ENCODE data around the gene PRPF39. TPM values are rescaled to one million over a fixed set of nuclear protein-coding genes. Genes with fewer than 3 reads are reported as not detected.

Gene PRPF39
- polyA plus RNA-seq, 1 donor from 2014 or later, result 138 TPM

DNA sequence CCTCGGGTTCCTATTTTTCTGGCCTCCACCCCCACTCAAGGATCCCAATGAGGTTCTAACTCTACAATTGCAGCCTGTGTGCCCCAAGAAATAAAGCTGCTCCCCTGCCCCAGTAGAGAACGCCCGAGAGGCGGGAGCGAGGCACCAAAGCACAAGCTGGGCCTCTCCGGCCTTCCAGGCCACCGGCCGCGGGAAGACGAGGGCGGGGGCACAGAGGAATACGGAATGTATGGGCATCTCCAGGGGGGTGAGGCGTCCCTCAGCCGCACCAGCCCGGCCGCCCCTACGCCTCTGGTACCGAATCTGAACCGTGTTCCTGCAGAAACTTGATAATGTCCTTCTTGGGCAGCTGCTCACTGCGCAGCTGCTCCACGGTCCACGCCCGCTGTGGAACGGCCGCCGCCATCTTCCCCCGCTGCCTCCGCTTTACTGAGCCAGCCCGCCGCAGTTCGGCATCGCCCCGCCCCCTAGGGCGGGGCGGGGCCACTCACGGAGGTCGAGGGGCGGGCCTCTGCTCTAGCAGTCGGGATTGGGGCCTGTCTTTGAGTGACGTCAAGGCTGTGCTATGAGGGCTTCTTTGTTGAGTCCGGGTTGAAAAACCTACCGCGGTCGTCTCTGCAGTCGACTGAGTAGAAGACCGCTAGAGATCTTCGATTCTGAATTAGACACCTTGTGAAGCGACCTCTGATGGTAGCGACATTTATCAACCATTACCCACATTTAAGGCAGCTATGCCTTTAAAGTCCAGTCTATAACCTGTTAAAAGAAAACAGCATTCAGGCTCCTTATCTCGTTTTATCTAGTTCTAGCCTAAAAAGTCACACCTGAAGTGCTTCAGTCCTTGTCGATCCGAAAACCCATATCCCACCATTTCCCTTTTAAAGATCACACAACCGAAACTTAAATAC lies 50.4 kb downstream of the PRPF39 start, which contains the start of gene FKBP3:
FKBP3 (minus strand) TSS at position 431 of the 908 bp plus-strand sequence; CDS start at position 406, 25 bp downstream.
- H3K9me2 ChIP-seq (ENCODE audit: insufficient read depth, low read length), result no peaks in the 10 kb centered on the region
- no peaks in the 10 kb centered on the region for H3K36me3 ChIP-seq (ENCODE audit: insufficient read depth, low read length)
- TF ChIP-seq TAF1 (IDR thresholded peaks at IDR 0.05; ENCODE audit: low read depth) (peak; percentile 92), CTCF (IDR thresholded peaks at IDR 0.05; ENCODE audit: poor library complexity, severe bottlenecking) (peak; percentile 71), SMC3 (conservative IDR thresholded peaks at IDR 0.05; ENCODE audit: poor library complexity) (peak; percentile 63), EZH2 (IDR thresholded peaks at IDR 0.05; ENCODE audit: borderline replicate concordance, insufficient read depth, low read length, poor library complexity, severe bottlenecking) (no peak), EP300 (conservative IDR thresholded peaks at IDR 0.05; ENCODE audit: poor library complexity, severe bottlenecking) (no peak), POLR2AphosphoS5 (IDR thresholded peaks at IDR 0.05) (peak; percentile 94), RAD21 (conservative IDR thresholded peaks at IDR 0.05) (peak; percentile 48), MXI1 (conservative IDR thresholded peaks at IDR 0.05; ENCODE audit: poor library complexity, severe bottlenecking) (peak; percentile 92)
- TF ChIP-seq, protein P1, sequence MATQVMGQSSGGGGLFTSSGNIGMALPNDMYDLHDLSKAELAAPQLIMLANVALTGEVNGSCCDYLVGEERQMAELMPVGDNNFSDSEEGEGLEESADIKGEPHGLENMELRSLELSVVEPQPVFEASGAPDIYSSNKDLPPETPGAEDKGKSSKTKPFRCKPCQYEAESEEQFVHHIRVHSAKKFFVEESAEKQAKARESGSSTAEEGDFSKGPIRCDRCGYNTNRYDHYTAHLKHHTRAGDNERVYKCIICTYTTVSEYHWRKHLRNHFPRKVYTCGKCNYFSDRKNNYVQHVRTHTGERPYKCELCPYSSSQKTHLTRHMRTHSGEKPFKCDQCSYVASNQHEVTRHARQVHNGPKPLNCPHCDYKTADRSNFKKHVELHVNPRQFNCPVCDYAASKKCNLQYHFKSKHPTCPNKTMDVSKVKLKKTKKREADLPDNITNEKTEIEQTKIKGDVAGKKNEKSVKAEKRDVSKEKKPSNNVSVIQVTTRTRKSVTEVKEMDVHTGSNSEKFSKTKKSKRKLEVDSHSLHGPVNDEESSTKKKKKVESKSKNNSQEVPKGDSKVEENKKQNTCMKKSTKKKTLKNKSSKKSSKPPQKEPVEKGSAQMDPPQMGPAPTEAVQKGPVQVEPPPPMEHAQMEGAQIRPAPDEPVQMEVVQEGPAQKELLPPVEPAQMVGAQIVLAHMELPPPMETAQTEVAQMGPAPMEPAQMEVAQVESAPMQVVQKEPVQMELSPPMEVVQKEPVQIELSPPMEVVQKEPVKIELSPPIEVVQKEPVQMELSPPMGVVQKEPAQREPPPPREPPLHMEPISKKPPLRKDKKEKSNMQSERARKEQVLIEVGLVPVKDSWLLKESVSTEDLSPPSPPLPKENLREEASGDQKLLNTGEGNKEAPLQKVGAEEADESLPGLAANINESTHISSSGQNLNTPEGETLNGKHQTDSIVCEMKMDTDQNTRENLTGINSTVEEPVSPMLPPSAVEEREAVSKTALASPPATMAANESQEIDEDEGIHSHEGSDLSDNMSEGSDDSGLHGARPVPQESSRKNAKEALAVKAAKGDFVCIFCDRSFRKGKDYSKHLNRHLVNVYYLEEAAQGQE (IDR thresholded peaks at IDR 0.05; ENCODE audit: borderline replicate concordance), result peak; percentile 94
- H3K79me2 ChIP-seq (replicated peaks; ENCODE audit: insufficient read depth, low read length), result peaks cover 44% of the 10 kb centered on the region
- peak within 1 kb of the TSS; percentile 83 for H3K4me2 ChIP-seq (ENCODE audit: low read length)
- H3F3A ChIP-seq (ENCODE audit: insufficient read depth, low read length, poor library complexity, severe bottlenecking), result peaks cover 10% of the 10 kb centered on the region
- H3K9ac ChIP-seq (ENCODE audit: low read length), result peak within 1 kb of the TSS; percentile 92
- H3K27ac ChIP-seq (ENCODE audit: low read length), result peak within 1 kb of the TSS; percentile 89
- H3K27me3 ChIP-seq (ENCODE audit: insufficient read depth, low read depth, low read length), result no peaks in the 10 kb centered on the region
- H2AFZ ChIP-seq (ENCODE audit: low read depth, low read length), result peak within 1 kb of the TSS; percentile 96
- no peaks in the 10 kb centered on the region for H3K9me3 ChIP-seq (ENCODE audit: low read length)
- H4K20me1 ChIP-seq (ENCODE audit: insufficient read depth), result no peaks in the 10 kb centered on the region
- H3K4me3 ChIP-seq (ENCODE audit: low read length), result peak within 1 kb of the TSS; percentile 85

DNA sequence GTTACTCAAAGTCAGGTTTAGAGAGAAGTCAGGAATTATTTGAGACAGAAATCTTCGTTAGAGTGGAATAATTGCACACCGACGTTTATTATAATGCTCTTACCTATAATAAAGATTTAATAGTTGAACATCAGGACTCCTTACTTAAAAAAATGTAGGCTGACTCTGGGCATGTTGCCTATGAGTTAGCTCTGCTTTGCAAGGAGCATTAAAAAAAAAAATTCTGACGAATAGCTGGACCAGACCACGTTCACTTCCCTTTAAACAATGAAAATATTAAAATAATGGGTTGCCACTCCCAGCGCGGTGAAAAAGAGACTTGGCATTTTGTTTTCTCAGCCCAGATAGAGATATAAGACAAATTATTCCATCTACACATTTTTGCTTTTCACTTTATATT lies 51.2 kb downstream of the PRPF39 start:
- peak overlapping the region; percentile 83 for H3K4me2 ChIP-seq (ENCODE audit: low read length)
- peak overlapping the region; percentile 51 for H2AFZ ChIP-seq (ENCODE audit: low read depth, low read length)
- peak overlapping the region; percentile 76 for H3K27ac ChIP-seq (ENCODE audit: low read length)
- no peaks in the 10 kb centered on the region for H3K9me2 ChIP-seq (ENCODE audit: insufficient read depth, low read length)
- H4K20me1 ChIP-seq (ENCODE audit: insufficient read depth), result no peaks in the 10 kb centered on the region
- H3K9ac ChIP-seq (ENCODE audit: low read length), result peak overlapping the region; percentile 54
- no peaks in the 10 kb centered on the region for H3K36me3 ChIP-seq (ENCODE audit: insufficient read depth, low read length)
- H3K79me2 ChIP-seq (replicated peaks; ENCODE audit: insufficient read depth, low read length), result peaks cover 52% of the 10 kb centered on the region
- no peaks in the 10 kb centered on the region for H3K27me3 ChIP-seq (ENCODE audit: insufficient read depth, low read depth, low read length)
- H3K9me3 ChIP-seq (ENCODE audit: low read length), result no peaks in the 10 kb centered on the region
- H3K4me3 ChIP-seq (ENCODE audit: low read length), result peak overlapping the region; percentile 85
- H3F3A ChIP-seq (ENCODE audit: insufficient read depth, low read length, poor library complexity, severe bottlenecking), result peaks cover 10% of the 10 kb centered on the region
- TF ChIP-seq TAF1 (IDR thresholded peaks at IDR 0.05; ENCODE audit: low read depth), result no peak
- TF ChIP-seq, protein P1 (IDR thresholded peaks at IDR 0.05; ENCODE audit: borderline replicate concordance), result no peak
- TF ChIP-seq RAD21 (conservative IDR thresholded peaks at IDR 0.05), result no peak
- no peak for TF ChIP-seq EP300 (conservative IDR thresholded peaks at IDR 0.05; ENCODE audit: poor library complexity, severe bottlenecking)

Data from neural cell (in vitro differentiated cells).